Astrocyte of the hippocampus (primary cell): ENCODE measurements around the gene FOXP1.

Experiments used
- DNase-seq: peaks from one replicate; pipeline ENCODE4 v3.0.0; 2011; ENCODE audit warnings: low read depth, low spot score

The FOXP1 gene

DNA sequence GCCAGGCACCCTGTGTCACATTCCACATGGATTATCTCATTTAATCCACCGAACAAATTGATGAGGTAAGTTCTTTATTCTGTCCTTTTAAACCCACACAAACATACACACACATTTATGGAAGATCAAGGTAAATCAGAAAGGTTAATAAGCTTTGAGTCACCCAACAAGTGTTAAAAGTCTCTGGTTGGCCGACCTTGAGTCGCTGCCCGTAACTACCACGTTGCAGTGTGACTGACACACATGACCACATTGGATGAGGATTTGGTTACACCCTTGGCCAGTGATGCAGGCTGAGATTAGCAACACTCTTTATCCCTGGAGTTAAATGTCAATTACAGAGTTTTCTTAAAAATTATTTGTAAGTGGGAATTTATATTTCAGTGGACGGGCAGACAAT, 19.2 kb downstream of the FOXP1 start:
- DNase-seq, result no peak

DNA sequence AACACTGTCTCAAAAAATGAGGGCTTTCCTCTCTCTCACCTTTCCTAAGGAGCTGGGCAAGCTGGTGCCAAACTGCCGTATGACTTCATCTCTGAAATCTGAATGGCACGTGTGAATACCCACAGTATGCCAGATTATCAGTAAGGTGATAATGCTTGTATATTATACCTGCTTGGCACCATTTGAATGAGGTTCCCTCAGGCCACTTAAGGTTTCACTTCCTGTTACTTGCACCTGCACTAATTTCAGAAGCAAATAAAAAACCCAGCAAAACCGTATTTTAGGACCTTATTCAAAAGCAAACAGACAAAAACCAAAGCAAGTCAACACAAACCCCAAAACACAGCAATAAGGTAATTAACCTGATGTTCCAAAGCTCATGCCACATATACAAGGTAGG, 19.7 kb downstream of the FOXP1 start:
- DNase-seq, result no peak

DNA sequence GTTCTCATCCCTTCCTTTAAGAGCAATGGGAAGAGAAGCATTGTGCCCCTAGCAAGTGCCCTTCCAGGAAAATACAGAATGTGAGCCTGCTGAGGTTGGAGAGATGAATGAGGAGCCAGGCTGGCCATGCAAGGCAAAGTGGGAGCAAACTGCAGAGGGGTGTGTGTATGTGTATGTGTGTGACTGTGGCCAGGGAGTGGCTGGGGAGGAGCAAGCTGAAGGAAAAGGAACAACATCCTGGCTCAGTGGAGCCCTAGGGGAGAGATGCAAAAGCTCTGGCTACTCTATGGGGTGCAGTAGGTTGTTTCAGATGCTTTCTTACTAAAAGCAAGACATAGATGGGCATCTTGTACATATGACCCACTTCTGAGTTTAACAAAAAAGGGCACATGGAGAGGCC, 20.6 kb downstream of the FOXP1 start:
- DNase-seq, result no peak

DNA sequence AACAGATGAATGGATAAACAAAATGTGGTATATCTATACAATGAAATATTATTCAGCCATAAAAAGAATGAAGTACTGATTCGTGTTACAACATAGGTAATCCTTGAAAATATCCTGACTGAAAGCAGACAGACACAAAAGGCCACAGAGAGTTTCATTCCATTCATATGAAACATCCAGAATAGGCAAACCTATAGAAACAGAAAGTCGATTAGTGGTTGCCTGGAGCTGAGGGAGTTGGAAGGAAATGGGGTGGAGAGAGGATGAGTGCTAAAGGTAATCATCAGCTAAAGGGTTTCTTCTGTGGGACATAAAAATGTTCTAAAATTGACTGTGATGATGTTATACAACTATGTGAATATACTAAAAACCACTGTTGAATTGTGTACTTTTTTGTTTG, 22.9 kb downstream of the FOXP1 start:
- DNase-seq, result no peak

DNA sequence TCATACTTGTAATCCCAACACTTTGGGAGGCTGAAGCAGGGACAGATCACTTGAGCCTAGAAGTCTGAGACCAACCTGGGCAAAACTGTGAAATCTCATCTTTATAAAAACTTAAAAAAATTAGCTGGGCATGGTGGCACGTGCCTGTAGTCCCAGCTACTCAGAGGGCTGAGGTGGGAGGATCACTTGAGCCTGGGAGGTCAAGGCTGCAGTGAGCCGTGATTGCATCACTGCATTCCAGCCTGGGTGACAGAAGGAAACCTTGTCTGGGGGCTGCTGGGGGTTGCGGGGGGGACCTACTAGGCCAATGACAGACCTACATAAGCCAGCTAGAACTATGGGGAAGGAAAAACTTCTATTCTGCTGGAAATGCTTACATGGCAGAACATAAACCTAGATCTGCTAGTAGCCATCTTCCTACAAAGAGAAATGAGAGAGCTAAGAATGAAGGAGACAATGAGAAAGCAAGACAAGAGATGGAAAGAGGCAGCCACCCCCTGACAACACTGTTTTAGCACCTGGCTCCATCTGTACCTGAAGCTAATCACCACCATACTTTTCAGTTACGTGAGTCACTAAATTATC, 23.9 kb downstream of the FOXP1 start:
- no peak for DNase-seq

DNA sequence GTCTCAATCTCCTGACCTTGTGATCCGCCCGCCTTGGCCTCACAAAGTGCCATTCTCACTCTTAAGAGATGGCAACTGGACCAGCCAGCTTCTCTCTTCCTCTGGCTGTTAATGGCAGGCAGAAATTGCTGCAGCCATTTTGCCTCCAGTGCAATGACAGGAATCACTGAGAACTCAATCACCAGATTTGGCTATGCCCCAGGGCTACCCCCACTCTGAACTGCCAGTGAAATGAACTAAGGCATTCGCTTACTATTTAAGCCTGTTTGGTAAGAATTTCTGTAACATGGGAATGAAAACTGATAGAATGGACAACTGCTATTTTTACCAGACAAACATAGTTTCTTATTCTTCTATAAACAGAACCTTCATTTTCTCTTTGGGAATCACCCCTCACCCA, 24.5 kb downstream of the FOXP1 start:
- no peak for DNase-seq

DNA sequence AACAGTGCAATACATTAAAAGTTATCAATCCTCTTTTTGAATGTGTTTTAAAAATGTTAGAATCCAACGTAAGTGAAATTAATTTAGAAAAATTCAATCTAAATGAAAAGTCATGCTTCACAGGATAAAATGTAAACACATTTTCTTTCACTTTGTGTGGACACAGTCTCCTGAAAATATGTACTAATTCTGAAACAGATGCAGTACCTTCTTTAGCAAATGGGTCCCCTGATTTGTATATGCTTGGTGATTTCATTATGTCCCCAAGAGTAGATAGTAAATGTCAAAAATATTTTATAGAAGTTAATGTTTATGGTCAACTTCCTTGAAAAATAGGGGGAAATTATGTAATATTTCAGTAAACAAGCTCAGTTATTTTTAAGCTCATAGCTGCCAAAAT, 28.9 kb downstream of the FOXP1 start:
- no peak for DNase-seq

DNA sequence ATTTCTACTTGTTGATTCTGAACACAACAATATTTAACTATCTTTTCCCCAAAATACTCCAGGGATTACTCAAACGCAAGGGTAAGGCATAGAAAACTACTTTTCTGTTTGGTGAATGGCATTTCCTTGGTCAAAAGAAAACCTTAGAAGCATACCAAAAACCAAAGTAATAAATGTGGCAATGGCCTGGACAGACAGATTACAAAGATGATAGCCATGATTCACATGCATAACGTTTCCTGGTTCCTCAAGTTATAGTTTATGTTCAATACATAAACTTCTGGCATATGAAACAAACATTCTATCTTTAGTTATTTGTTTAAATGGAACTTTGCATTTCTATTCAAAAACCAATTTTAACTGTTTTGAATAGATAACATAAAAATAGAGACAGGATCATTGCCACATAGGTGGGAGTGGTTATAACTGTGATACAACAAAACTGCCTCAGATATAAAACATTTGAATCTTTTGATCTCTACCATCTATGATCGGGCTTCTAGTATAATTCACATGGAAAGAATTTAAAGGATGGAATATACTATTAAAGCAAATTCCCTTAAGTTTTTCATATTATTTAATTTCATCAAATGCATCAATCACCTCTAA, 32.1 kb downstream of the FOXP1 start:
- DNase-seq, result peak; percentile 27

DNA sequence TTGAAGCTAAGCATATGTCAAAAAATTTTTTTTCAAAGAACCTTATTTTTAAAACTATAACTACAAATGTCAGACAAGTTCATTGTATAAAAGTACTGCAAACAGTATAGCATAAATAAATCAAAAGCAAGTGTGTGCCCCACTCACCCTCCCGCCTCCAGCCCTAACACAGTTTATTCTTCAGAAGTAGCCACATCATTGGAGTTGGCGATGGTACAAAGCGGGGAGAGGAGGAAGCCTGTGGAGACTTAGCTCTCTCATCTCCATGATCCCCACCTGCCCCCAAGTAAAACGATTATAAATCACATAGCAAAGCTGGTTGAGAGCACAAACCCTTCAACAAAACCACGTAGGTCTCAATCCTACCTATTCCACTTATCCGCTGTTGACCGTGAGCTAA, 33.6 kb downstream of the FOXP1 start:
- no peak for DNase-seq

DNA sequence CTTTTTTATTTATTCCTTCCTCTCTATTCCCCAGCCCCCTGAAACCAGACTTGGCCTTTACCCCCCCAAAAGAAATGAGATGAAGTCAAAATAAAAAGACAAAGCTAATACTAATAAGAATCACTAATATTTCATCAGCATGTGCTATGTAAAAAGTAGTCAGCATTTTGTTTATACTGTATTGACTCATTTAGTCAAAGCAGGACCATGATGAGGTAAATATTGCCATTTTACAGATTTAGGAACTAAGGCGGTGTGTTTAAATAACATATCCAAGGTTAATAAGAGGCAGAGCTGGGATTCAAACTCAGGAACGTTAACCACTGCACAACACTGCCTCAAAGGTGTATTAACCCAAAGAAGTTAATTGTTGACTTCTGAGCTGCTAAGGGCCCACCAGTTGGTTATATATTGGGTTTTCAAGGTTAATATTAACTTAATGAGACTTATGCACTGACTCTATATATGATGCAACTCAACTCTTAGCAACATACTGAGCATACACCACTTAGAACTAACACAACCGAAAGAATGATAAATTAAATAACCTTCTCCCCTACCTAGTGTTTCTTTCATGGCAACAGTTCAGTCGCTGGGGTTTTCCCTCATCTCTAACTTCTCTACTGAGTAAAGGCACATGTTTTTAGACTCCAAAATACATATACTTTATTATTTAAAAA, 34.7 kb downstream of the FOXP1 start:
- DNase-seq, result no peak

DNA sequence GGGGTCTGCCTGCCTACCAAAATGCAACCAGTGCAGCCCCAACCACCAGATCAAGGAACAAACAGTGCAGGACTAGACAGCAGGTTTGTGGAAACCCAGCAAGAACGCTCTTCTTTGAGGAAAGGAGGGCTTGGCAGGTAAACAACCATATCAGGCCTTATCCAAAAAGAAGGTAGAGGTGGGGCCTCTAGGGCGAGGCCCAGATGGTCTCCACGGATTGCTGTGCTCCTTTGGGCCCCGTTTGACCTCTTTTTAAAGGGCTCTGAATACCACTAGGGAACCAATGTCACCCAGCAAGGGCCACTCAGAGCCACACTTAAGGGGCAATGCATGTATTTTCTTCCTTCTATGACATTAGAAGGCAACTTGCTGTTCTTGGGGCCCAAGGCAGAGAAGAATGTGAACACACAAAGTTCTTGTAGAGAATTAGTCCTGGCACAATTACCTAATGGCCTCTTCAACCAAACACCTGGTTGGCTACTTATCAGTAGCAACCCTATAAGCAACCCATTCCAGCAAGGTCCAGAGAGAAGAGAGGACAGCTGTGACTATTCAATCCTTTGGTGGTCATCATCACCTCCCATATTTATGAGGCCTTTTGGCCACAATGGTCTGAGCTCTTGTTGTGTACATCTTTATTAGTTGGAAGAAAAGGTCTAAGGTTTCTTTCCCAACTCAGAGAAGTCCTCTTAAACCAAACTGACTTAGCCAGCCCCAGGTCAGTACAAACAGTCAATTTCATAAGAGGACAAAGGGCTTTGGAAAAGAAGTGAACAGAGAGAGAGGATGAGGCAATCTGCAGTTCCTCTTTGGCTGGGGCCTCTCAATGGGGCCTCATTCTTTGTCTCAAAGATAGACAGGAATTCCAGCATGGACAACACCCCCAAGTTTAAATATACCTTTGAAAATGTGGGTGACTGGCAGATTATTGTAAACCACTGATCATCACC, 36.0 kb downstream of the FOXP1 start:
- no peak for DNase-seq

DNA sequence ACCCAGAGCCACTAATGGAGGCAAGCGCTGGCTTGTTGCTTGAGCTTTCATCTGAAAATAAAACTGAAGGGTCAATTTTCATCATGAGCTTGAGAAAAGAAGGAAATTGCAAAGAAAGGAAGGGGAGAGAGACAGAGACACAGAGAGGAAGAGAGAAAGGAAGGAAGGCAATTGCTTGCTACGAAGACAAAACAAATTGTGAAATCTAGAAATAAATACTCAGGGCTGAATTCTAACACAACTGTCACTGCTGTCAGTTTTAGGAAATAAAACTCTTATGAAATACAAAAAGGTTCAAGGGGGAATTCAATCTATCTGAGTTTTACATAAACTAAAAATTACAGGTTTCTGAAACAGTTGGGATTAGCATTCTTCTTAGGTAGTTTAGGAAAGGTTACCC, 36.7 kb downstream of the FOXP1 start:
- DNase-seq, result no peak

DNA sequence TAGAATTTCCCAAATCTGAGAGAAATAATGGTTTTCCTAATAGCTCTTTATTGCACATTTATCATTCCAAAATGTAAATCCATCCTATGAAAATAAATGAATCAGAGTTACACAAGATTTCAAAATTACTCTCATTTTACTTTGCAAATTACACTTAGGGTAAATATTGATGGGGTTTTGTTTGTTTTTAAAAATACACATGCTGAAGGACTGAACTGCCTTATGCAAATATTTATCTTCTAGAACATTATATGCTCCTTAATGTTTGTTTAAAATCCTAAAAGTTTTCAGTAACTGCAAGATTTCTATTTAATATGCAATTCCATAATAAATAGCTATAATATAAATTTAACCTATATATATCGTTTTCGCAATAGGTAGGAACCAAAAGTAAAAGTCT, 38.2 kb downstream of the FOXP1 start:
- no peak for DNase-seq

DNA sequence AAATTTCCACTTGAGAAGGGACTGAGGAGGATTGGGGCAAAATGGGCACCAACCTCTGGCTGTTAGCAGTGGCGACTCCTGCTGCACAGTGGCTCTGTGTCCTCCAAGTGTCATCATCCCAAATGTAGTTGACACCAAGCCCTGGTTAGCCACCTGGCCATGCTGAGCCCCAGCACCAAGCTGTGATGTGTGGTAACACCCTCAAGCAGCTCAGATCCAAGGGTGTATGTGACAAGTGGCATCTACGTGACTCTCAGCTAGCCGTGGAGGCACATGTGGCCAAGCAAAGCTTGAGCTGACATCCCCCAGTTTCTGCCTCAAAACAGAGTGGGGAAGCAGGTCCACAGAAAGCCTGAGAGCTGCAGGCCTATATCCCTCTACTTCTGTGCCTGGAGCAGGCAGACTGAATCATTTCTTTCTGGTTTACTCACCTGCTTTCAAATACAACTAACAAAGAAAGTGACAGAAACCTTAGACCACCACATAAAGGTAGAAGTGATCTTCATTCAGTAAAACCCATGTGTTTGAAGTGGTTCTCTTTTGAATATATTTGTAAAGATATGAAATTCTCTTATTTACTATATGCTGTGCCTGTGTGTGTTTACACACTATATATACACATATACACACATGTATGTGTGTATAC, 40.0 kb downstream of the FOXP1 start:
- DNase-seq, result no peak

DNA sequence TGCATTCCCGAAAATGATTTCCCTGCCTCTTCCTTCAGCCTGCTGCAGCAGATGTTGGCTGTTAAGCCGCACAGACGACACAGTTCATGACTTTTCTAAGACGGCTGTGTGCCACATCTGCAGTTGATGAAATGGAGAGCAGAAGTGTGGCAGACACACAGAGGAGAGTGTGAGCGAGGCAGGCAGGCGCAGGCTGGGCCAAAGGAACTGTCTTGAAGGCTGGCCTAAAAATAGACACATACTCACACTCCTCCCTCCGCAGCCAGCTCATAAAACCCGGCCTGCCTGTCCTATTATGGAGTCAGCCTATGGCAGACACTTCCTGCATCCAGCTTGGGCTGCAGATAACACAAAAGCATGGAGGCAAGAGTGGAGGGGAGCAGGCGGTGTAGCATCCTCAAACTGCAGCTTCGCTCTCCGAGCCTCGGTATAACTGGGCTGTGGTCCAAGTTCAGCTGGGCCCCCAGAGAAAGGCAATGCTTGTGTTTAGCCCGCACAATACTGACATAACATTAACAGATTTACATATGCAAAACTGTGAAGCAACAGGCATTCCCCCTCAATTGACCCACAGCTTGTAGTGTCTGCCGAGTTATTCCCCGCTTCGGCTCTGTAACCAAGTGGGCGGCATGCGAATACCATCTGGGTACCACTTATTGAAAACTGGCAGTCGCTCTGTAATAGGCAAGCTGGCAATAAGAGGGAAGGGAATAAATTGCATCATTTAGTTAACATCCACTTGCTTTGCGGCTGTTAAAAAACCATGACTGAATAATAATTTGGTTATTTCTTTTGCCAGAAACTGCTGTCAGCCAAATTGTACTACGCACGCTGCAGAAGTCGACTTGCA, 40.8 kb downstream of the FOXP1 start:
- DNase-seq, result peak; percentile 84

DNA sequence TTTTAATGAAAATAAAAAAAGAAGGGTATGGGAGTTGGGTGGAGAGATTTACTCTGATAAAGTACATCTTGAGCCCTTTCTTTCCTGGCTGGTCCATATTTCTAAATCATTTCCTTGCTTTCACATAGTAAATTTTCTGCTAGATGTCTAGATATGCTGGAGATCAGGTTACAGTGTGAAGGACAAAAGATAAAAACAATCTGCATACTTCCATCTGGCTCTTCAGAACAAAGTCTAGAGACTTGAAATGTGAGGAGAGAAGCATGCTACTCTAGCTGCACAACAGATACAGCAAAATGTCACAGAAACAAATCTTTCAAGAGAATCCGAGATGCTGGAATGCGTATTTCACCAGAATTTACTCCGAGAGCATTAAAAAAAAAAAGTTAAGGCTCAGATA, 42.2 kb downstream of the FOXP1 start:
- DNase-seq, result no peak

DNA sequence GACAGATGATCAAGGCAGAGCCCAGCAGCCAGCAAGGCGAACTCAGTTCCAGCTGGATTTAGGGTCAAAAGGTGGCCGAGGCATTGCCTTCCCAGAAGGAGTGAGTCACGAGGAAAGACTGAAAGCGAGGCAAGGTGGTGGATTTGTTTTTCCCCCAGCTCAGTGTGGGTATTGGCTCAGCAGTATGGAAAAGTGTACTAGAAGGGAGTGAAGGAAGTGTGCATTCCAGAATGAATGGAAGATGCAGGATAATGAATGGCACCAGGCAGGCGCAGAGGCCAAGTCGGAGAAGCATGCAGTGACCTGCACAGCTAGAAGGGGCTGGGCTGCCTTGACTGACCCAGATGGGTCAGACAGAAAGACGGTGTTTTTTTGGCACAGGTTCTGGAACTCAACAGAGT, 46.3 kb downstream of the FOXP1 start:
- peak; percentile 95 for DNase-seq

DNA sequence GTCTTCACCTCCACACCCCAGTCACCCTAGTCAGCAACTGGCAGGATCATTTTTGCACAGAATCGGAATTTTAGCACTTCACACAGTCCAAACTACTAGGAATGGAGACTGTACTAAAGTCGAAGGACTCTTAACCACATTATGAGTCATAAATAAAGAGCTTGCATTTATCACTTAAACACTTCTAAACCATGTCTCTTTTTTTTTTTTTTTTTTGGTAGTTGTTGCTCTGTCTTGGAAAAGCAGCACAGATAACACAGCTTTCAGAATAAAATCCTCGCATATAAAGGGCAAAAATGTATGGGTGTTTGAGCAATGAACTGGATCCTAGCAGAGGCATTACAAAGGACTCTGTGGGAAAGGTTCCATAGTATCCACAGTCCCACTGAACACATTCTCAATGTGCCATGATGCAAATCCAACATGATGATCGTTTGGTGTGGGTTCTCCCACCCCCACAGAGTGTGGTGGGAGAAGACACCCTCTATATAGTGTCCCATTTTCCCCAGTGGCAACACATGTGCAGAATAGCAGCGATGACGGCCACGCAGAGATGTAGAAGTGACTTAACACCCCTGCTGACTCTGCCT, 47.1 kb downstream of the FOXP1 start:
- DNase-seq, result peak; percentile 74

DNA sequence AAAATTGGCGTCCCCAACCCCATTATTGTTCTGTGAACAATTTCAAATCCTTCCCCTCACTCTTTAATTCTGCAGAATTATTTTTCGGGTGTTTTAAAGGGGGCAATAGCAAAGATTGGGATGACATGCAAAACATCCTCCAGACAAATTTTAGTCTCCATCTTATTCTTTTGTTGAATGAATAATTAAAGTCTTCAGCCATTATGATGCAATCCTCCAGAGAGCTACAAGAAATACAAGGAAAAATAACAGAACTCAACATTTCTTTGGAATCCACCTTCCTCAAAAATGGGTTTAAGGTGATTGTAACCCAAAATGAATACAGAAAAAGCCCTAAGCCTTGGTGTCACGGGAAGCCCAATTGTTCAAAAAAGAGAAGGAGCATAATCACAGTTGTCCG, 49.9 kb downstream of the FOXP1 start:
- DNase-seq, result no peak

DNA sequence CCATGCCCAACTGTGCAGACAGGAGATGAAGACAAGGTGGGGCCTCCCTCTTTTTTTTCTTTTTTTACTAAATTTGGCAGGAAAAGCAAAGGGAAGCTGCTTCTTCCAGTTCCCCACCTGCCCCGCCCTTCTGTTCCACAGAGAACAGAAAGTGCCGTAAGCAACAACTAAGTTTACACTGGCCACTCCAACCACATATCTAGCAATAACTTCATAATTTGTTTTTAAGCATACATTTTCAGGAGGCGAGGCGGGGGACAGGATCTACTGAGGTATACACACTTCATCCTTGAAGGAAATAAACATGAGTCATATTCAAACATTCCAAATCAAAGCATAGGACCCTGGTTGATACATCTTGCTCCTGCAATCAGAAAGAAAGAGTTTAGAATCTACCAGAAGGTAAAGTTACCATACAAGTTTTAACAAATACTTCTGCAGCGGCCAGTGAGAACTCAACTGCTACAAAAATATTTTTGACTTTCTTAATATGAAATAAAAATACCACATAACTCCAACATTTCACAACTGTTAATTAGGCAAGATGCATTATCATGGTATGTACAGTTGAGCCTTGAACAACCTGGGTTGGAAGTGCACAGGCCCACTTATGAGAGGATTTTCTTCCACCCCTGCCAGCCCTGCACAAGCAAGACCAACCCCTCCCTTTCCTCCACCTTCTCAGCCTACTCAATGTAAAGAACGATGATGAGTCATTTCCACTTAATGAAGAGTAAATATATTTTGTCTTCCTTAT, 50.7 kb downstream of the FOXP1 start:
- no peak for DNase-seq
